Measurements from ENCODE around the gene STK4.

- TF ChIP-seq CTCF (IDR thresholded peaks at IDR 0.05) = no peak
- no peak for TF ChIP-seq E2F4 (CRISPR knock-in tag; IDR thresholded peaks at IDR 0.05; ENCODE audit: borderline replicate concordance, low read depth)
- no peak for TF ChIP-seq MAX (CRISPR knock-in tag; IDR thresholded peaks at IDR 0.05)
- no peak for TF ChIP-seq ESRRA (CRISPR knock-in tag; IDR thresholded peaks at IDR 0.05; ENCODE audit: borderline replicate concordance)
- no peak for TF ChIP-seq AFF4 (CRISPR knock-in tag; IDR thresholded peaks at IDR 0.05; ENCODE audit: borderline replicate concordance)
- no peak for TF ChIP-seq TEAD4 (CRISPR knock-in tag; IDR thresholded peaks at IDR 0.05)
- TF ChIP-seq CREM (CRISPR knock-in tag; IDR thresholded peaks at IDR 0.05) = no peak
- no peak for TF ChIP-seq FOXK1 (CRISPR knock-in tag; IDR thresholded peaks at IDR 0.05)
- TF ChIP-seq ZBTB21 (CRISPR knock-in tag; IDR thresholded peaks at IDR 0.05; ENCODE audit: borderline replicate concordance) = no peak
- no peak for TF ChIP-seq NR1H2 (CRISPR knock-in tag; IDR thresholded peaks at IDR 0.05)
- no peak for TF ChIP-seq ATF2 (CRISPR knock-in tag; IDR thresholded peaks at IDR 0.05; ENCODE audit: borderline replicate concordance, low read depth)
- TF ChIP-seq TCF7 (CRISPR knock-in tag; IDR thresholded peaks at IDR 0.05; ENCODE audit: low read depth) = no peak
- TF ChIP-seq USF1 (CRISPR knock-in tag; IDR thresholded peaks at IDR 0.05) = no peak
- no peak for TF ChIP-seq ZNF121 (CRISPR knock-in tag; IDR thresholded peaks at IDR 0.05)
These were observed 104.8 kb downstream of the STK4 start for GRCh38 chr20:45070932-45071632.
